GM23338 (cell line): ENCODE measurements around the gene KDM4E. TPM values are rescaled to one million over a fixed set of nuclear protein-coding genes. Genes with fewer than 3 reads are reported as not detected.

ENCODE experiments used
- CREB1 ChIP-seq: fragments of 250-450 bp; sonication (Bioruptor Pico); IDR thresholded peaks from 2 replicates; pipeline ENCODE4 v1.5.0; 2020; ENCODE audit warnings: low read depth, mild to moderate bottlenecking, moderate library complexity
- EZH2 ChIP-seq: fragments of 200-600 bp; sonication (generic); IDR thresholded peaks from one replicate; pipeline ENCODE4 v1.8.0; 2017; ENCODE audit warnings: antibody characterized with exemption, mild to moderate bottlenecking, low read depth; ENCODE audit not compliant: unreplicated experiment
- JUNB ChIP-seq: IDR thresholded peaks from one replicate; pipeline ENCODE4 v1.6.1; 2016; ENCODE audit warnings: antibody characterized with exemption; ENCODE audit not compliant: unreplicated experiment
- NANOG ChIP-seq: IDR thresholded peaks from 2 replicates; pipeline ENCODE4 v1.6.1; 2016; ENCODE audit warnings: antibody characterized with exemption, borderline replicate concordance
- POLR2AphosphoS5 ChIP-seq: IDR thresholded peaks from 2 replicates; pipeline ENCODE4 v1.6.1; 2016; ENCODE audit warnings: antibody characterized with exemption, low read depth
- STAT1 ChIP-seq: IDR thresholded peaks from one replicate; pipeline ENCODE4 v1.6.1; 2016; ENCODE audit warnings: antibody characterized with exemption; ENCODE audit not compliant: unreplicated experiment
- ZNF114 ChIP-seq: fragments of 250-450 bp; sonication (Bioruptor Pico); IDR thresholded peaks from 2 replicates; pipeline ENCODE4 v1.5.0; 2020; ENCODE audit warnings: mild to moderate bottlenecking, moderate library complexity
- polyA plus RNA-seq: library from polyadenylated mRNA; unstranded; fragments of >200 nt; fragmentation: Nextera tagmentation; extraction: Ambion mirVana; gene quantifications from 2 replicates; pipeline ENCODE4 v1.2.1, GENCODE V29; 2016
- total RNA-seq: library from RNA; depleted of rRNA; stranded (reverse); fragments of >200 nt; shearing (Covaris generic); gene quantifications from 2 replicates; pipeline ENCODE4 v1.2.3, GENCODE V29; 2014
- TF ChIP-seq, protein P1 (sequence below): fragments of 250-450 bp; sonication (Bioruptor Pico); IDR thresholded peaks from 2 replicates; pipeline ENCODE4 v1.5.0; 2020; ENCODE audit warnings: mild to moderate bottlenecking, moderate library complexity
- TF ChIP-seq, protein P2 (sequence below): IDR thresholded peaks from one replicate; pipeline ENCODE4 v1.6.1; 2018; ENCODE audit warnings: antibody characterized with exemption; ENCODE audit not compliant: unreplicated experiment

The KDM4E gene
- total and polyA plus RNA-seq, 2 experiments from 2014 or later, result not detected

DNA sequence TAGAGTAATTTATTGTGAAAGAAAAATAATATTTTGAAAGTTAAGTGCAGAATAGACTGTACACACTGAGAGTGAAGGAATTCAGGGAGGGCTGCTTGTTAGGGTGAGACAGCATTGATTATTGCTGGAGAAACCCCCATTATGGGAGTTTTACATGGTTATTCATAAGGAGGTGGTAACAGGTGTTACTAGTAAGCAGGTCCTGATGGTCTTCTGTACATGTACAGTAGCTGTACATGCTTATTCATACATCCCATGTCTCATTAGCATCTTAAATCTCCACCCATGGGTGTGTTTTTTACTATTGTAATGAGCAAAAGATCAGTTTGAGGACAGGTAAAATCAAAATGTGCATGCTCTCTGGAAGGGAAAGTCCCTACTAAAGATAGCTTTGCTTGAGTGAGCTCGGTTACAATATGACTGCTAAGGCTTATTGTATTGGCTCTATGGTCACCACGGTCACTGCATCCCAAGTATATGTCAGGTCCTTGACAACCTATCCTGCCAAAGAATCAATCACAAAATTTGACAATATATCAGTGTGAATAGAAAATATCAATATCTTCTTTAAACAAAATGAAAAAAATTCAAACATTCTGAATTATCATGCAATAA lies 30.3 kb downstream of the KDM4E start (continued):
- TF ChIP-seq, protein P1, sequence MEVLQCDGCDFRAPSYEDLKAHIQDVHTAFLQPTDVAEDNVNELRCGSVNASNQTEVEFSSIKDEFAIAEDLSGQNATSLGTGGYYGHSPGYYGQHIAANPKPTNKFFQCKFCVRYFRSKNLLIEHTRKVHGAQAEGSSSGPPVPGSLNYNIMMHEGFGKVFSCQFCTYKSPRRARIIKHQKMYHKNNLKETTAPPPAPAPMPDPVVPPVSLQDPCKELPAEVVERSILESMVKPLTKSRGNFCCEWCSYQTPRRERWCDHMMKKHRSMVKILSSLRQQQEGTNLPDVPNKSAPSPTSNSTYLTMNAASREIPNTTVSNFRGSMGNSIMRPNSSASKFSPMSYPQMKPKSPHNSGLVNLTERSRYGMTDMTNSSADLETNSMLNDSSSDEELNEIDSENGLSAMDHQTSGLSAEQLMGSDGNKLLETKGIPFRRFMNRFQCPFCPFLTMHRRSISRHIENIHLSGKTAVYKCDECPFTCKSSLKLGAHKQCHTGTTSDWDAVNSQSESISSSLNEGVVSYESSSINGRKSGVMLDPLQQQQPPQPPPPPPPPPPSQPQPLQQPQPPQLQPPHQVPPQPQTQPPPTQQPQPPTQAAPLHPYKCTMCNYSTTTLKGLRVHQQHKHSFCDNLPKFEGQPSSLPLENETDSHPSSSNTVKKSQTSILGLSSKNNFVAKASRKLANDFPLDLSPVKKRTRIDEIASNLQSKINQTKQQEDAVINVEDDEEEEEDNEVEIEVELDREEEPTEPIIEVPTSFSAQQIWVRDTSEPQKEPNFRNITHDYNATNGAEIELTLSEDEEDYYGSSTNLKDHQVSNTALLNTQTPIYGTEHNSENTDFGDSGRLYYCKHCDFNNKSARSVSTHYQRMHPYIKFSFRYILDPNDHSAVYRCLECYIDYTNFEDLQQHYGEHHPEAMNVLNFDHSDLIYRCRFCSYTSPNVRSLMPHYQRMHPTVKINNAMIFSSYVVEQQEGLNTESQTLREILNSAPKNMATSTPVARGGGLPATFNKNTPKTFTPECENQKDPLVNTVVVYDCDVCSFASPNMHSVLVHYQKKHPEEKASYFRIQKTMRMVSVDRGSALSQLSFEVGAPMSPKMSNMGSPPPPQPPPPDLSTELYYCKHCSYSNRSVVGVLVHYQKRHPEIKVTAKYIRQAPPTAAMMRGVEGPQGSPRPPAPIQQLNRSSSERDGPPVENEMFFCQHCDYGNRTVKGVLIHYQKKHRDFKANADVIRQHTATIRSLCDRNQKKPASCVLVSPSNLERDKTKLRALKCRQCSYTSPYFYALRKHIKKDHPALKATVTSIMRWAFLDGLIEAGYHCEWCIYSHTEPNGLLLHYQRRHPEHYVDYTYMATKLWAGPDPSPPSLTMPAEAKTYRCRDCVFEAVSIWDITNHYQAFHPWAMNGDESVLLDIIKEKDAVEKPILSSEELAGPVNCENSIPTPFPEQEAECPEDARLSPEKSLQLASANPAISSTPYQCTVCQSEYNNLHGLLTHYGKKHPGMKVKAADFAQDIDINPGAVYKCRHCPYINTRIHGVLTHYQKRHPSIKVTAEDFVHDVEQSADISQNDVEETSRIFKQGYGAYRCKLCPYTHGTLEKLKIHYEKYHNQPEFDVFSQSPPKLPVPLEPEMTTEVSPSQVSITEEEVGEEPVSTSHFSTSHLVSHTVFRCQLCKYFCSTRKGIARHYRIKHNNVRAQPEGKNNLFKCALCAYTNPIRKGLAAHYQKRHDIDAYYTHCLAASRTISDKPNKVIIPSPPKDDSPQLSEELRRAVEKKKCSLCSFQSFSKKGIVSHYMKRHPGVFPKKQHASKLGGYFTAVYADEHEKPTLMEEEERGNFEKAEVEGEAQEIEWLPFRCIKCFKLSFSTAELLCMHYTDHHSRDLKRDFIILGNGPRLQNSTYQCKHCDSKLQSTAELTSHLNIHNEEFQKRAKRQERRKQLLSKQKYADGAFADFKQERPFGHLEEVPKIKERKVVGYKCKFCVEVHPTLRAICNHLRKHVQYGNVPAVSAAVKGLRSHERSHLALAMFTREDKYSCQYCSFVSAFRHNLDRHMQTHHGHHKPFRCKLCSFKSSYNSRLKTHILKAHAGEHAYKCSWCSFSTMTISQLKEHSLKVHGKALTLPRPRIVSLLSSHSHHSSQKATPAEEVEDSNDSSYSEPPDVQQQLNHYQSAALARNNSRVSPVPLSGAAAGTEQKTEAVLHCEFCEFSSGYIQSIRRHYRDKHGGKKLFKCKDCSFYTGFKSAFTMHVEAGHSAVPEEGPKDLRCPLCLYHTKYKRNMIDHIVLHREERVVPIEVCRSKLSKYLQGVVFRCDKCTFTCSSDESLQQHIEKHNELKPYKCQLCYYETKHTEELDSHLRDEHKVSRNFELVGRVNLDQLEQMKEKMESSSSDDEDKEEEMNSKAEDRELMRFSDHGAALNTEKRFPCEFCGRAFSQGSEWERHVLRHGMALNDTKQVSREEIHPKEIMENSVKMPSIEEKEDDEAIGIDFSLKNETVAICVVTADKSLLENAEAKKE (CRISPR knock-in tag), result no peak
- TF ChIP-seq ZNF114, result no peak
- TF ChIP-seq NANOG, result no peak
- TF ChIP-seq CREB1 (CRISPR knock-in tag), result no peak
- no peak for TF ChIP-seq STAT1
- TF ChIP-seq POLR2AphosphoS5, result no peak
- TF ChIP-seq EZH2, result no peak
- TF ChIP-seq, protein P2, sequence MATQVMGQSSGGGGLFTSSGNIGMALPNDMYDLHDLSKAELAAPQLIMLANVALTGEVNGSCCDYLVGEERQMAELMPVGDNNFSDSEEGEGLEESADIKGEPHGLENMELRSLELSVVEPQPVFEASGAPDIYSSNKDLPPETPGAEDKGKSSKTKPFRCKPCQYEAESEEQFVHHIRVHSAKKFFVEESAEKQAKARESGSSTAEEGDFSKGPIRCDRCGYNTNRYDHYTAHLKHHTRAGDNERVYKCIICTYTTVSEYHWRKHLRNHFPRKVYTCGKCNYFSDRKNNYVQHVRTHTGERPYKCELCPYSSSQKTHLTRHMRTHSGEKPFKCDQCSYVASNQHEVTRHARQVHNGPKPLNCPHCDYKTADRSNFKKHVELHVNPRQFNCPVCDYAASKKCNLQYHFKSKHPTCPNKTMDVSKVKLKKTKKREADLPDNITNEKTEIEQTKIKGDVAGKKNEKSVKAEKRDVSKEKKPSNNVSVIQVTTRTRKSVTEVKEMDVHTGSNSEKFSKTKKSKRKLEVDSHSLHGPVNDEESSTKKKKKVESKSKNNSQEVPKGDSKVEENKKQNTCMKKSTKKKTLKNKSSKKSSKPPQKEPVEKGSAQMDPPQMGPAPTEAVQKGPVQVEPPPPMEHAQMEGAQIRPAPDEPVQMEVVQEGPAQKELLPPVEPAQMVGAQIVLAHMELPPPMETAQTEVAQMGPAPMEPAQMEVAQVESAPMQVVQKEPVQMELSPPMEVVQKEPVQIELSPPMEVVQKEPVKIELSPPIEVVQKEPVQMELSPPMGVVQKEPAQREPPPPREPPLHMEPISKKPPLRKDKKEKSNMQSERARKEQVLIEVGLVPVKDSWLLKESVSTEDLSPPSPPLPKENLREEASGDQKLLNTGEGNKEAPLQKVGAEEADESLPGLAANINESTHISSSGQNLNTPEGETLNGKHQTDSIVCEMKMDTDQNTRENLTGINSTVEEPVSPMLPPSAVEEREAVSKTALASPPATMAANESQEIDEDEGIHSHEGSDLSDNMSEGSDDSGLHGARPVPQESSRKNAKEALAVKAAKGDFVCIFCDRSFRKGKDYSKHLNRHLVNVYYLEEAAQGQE, result no peak
- TF ChIP-seq JUNB, result no peak
